ENCODE data around the gene AKT1S1. TPM values are rescaled to one million over a fixed set of nuclear protein-coding genes. Genes with fewer than 3 reads are reported as not detected.

The AKT1S1 gene
- total RNA-seq, 2 experiments from 2014 or later = 7.3 to 19.8 TPM

DNA sequence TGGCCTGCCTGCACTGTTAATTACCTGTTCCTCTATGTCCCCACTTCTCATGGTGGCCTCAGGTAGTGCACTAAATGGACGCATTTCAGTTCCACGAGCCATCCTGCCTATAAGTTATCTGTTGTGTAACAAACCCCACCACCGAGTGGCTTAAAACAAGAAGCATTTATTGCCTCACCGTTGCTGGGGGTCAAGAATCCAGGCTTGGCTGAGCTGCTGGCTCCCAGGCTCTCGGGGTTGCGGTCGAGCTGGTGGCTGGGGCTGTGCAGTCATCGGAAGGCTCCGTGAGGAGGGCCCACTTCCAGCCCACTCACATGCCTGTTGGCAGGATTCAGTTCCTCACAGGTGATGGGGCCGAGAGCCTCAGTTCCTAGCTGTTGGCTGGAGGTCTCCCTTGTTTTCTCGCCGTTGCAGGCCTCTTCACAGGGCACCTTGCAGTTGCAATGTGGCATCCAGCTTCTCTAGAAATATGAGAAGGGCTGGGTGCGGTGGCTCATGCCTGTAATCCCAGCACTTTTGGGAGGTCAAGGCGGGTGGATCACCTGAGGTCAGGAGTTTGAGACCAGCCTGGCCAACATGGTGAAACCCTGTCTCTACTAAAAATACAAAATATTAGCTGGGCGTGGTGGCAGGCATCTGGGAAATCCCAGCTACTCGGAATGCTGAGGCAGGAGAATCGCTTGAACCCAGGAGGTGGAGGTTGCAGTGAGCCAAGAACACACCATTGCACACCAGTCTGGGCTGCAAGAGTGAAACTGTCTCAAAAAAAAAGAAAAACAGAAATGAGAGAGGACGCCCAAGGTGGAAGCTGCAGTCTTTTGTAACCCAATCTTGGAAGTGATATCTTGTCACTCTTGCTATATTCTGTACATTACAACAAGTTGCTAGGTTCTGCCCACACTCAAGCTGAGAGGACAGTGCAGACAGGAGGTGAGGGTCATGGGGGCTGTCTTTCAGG, 32.7 kb downstream of the AKT1S1 start:
- no TSS peak for BruUV-seq (replicated peaks)
- no peak for DNase-seq (ENCODE audit: low spot score)
- TF ChIP-seq, protein P1, sequence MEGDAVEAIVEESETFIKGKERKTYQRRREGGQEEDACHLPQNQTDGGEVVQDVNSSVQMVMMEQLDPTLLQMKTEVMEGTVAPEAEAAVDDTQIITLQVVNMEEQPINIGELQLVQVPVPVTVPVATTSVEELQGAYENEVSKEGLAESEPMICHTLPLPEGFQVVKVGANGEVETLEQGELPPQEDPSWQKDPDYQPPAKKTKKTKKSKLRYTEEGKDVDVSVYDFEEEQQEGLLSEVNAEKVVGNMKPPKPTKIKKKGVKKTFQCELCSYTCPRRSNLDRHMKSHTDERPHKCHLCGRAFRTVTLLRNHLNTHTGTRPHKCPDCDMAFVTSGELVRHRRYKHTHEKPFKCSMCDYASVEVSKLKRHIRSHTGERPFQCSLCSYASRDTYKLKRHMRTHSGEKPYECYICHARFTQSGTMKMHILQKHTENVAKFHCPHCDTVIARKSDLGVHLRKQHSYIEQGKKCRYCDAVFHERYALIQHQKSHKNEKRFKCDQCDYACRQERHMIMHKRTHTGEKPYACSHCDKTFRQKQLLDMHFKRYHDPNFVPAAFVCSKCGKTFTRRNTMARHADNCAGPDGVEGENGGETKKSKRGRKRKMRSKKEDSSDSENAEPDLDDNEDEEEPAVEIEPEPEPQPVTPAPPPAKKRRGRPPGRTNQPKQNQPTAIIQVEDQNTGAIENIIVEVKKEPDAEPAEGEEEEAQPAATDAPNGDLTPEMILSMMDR (conservative IDR thresholded peaks at IDR 0.05; ENCODE audit: low read length) = no peak
- no peak for TF ChIP-seq EZH2phosphoT487 (IDR thresholded peaks at IDR 0.05; ENCODE audit: borderline replicate concordance, low read depth, low read length)
- Histone ChIP-seq H3K9me2 (ENCODE audit: insufficient read depth, low read length) (no peaks in the 10 kb centered on the region), H3K4me2 (ENCODE audit: low read length) (no peak overlapping the region), H4K20me1 (ENCODE audit: insufficient read depth, low read length) (no peaks in the 10 kb centered on the region), H3K36me3 (ENCODE audit: insufficient read depth, low read length) (peaks cover 29% of the 10 kb centered on the region), H3K4me1 (ENCODE audit: insufficient read depth, low read length, poor library complexity, severe bottlenecking) (peaks cover 12% of the 10 kb centered on the region), H3K79me2 (ENCODE audit: insufficient read depth, low read depth, low read length) (no peaks in the 10 kb centered on the region), H3K4me3 (ENCODE audit: low read depth, low read length, poor library complexity, severe bottlenecking) (no peak overlapping the region), H3K27ac (ENCODE audit: low read depth, low read length, poor library complexity, severe bottlenecking) (no peak overlapping the region), H2AFZ (ENCODE audit: low read length) (no peak overlapping the region), H3K9me3 (ENCODE audit: low read length) (no peaks in the 10 kb centered on the region)
- POLR2A ChIA-PET = interaction anchor here (0.7 kb wide), 1 partner anchor 18 kb away, joined by 3 read pairs; no protein-coding TSS in a partner anchor
- CTCF ChIA-PET (ENCODE audit: unreplicated experiment) = no interaction called here
- intact Hi-C loops (cut with micrococcal nuclease; ENCODE audit: unreplicated experiment) = no loop called here

GRCh38 chr19:49843265-49843664, 33.9 kb downstream of the AKT1S1 start:
- BruUV-seq (replicated peaks) = no TSS peak
- no peak overlapping the region for H3K4me3 ChIP-seq (ENCODE audit: low read depth, low read length, poor library complexity, severe bottlenecking)
- H3K27ac ChIP-seq (ENCODE audit: low read depth, low read length, poor library complexity, severe bottlenecking) = no peak overlapping the region
- peaks cover 41% of the 10 kb centered on the region for H3K36me3 ChIP-seq (ENCODE audit: insufficient read depth, low read length)
- peaks cover 12% of the 10 kb centered on the region for H3K4me1 ChIP-seq (ENCODE audit: insufficient read depth, low read length, poor library complexity, severe bottlenecking)
- no peaks in the 10 kb centered on the region for H4K20me1 ChIP-seq (ENCODE audit: insufficient read depth, low read length)
- no peaks in the 10 kb centered on the region for H3K9me3 ChIP-seq (ENCODE audit: low read length)
- POLR2A ChIA-PET = no interaction called here
- H3K4me2 ChIP-seq (ENCODE audit: low read length) = peak overlapping the region; percentile 35; the same call in 1 of the 2 replicates
- no peak for TF ChIP-seq EZH2phosphoT487 (IDR thresholded peaks at IDR 0.05; ENCODE audit: borderline replicate concordance, low read depth, low read length)
- TF ChIP-seq, protein P1 (conservative IDR thresholded peaks at IDR 0.05; ENCODE audit: low read length) = no peak
- DNase-seq (ENCODE audit: low spot score) = peak; percentile 45
- intact Hi-C loops (cut with micrococcal nuclease; ENCODE audit: unreplicated experiment) = no loop called here
- H3K79me2 ChIP-seq (ENCODE audit: insufficient read depth, low read depth, low read length) = no peaks in the 10 kb centered on the region
- no peaks in the 10 kb centered on the region for H3K9me2 ChIP-seq (ENCODE audit: insufficient read depth, low read length)
- CTCF ChIA-PET (ENCODE audit: unreplicated experiment) = no interaction called here
- H2AFZ ChIP-seq (ENCODE audit: low read length) = no peak overlapping the region

GRCh38 chr19:49840736-49841249, 36.4 kb downstream of the AKT1S1 start:
- ChIA-PET POLR2A (no interaction called here), CTCF (ENCODE audit: unreplicated experiment) (no interaction called here)
- BruUV-seq (replicated peaks) = no TSS peak
- intact Hi-C loops (cut with micrococcal nuclease; ENCODE audit: unreplicated experiment) = no loop called here
- Histone ChIP-seq H3K27ac (ENCODE audit: low read depth, low read length, poor library complexity, severe bottlenecking) (no peak overlapping the region), H3K4me3 (ENCODE audit: low read depth, low read length, poor library complexity, severe bottlenecking) (no peak overlapping the region), H3K4me2 (ENCODE audit: low read length) (no peak overlapping the region), H3K4me1 (ENCODE audit: insufficient read depth, low read length, poor library complexity, severe bottlenecking) (peaks cover 12% of the 10 kb centered on the region), H3K36me3 (ENCODE audit: insufficient read depth, low read length) (peaks cover 65% of the 10 kb centered on the region), H3K9me3 (ENCODE audit: low read length) (no peaks in the 10 kb centered on the region), H2AFZ (ENCODE audit: low read length) (no peak overlapping the region), H4K20me1 (ENCODE audit: insufficient read depth, low read length) (no peaks in the 10 kb centered on the region), H3K9me2 (ENCODE audit: insufficient read depth, low read length) (no peaks in the 10 kb centered on the region), H3K79me2 (ENCODE audit: insufficient read depth, low read depth, low read length) (no peaks in the 10 kb centered on the region)
- no peak for TF ChIP-seq EZH2phosphoT487 (IDR thresholded peaks at IDR 0.05; ENCODE audit: borderline replicate concordance, low read depth, low read length)
- TF ChIP-seq, protein P1 (conservative IDR thresholded peaks at IDR 0.05; ENCODE audit: low read length) = no peak
- no peak for DNase-seq (ENCODE audit: low spot score)
